ENCODE measurements around the gene TBC1D2B.
A peak's percentile ranks its signal among the peaks of the same experiment; 100 is the strongest.
"Not testable (repeated sequence)": the region's sequence is repeated elsewhere in the genome, so short reads cannot be mapped to it uniquely, and the experiment has no call there.

The TBC1D2B gene

GRCh38 chr15:77971875-77972274, 105.6 kb downstream of the TBC1D2B start:
- DNase-seq: not testable (repeated sequence)

DNA sequence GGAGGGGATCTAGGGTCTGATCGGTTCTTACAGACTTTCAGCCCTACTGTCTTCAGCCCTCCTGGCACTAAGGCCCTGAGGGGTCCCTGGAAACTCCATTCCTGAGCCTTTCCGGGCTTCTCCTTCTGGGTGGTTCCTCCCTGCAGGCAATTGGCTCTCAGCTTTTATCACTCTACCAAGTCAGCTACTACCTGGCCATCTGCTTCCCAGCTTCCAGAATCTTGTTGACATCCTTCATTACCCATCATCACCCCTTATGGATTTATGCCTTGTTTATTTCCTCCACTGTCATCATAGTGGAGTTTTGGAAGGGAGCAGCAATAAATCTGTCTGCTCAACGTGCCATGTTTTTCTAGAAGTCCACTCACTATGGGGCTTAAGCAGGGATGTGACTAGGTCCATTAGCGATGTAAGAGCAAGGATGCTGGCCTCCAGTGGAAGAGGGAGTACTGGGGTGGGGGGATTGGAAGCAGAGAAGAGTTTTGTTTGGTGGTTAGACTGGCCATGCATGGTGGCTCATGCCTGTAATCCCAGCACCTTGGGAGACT, 106.6 kb downstream of the TBC1D2B start:
- not testable (repeated sequence) for DNase-seq

- DNase-seq: no peak
These were observed 108.5 kb downstream of the TBC1D2B start for GRCh38 chr15:77969055-77969454.

DNA sequence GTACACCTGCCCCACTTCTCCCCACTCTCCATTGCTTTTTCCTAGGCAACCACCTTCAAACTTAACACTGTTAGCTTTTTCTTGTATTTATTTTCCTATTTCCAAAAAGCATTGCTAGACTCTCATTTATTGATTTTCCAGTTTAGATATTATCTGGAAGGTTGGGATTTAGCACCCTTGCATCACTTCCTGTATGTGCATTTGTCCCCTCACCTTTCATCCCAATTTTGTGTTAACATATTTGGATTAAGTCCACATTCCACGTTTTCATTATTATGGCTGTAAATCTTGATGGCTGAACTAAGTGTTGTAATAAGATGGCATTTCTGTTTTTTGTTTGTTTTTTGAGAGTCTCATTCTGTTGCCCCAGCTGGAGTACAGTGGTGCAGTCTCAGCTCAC, 109.7 kb downstream of the TBC1D2B start:
- DNase-seq: no peak

GRCh38 chr15:77967235-77967615, 110.3 kb downstream of the TBC1D2B start:
- DNase-seq: not testable (repeated sequence)

GRCh38 chr15:77966540-77967234, 110.8 kb downstream of the TBC1D2B start:
- DNase-seq: peak; percentile 58

DNA sequence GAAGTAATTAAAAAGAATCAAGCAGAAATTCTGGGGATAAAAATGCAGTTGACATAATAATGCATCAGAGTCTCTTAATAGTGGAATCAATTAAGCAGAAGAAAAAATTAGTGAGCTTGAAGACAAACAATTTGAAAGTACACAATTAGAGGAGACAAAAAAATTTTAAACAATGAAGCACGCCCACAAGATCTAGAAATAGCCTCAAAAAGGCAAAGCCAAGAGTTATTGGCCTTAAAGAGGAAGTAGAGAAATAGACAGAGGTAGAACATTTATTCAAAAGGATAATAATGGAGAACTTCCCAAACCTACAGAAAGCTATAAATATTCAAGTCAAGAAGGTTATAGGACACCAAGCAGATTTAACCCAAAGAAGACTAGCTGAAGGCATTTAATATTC, 113.3 kb downstream of the TBC1D2B start:
- DNase-seq: no peak

DNA sequence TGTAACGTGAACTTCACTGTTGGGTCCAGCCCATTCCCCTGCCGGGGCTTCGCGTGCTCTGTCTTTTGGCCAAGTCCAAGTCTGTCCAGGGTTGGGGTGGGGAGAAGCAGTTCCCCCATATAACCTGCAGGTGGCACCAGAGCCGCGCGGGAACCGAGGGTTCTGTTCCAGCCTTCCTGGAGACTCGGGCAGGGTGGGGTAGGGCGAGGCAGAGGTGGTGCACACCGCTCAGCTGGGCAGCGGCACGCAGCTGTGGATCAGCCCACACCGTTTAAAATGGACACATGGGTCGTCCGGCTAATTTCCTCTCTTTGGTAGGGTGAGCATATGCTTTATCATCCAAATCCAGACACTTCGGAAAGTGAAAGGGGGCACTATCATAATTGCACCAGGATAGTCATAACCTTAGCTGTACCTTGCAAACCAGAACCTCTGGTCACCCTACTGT, 118.1 kb downstream of the TBC1D2B start:
- DNase-seq: peak; percentile 70

GRCh38 chr15:77958716-77959431, 118.6 kb downstream of the TBC1D2B start:
- DNase-seq: not testable (repeated sequence)

DNA sequence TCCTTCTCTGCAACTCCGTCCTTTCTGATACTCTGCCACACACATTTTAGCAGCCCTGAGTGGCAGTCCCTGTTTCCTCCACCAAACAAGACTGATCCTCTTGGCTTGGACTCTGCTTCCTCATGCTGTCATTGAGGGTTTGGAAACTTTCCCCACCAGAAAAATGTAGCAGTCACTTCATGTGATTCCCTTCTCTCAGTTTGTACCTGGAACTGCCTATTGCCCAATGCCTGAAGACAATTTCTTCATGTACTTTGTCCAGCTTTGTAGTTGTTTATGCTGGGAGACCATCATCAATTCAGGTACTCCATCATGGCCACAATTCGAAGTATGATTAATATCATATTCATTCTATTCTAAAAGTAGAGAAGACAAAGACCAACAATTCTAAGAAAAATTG, 119.5 kb downstream of the TBC1D2B start:
- DNase-seq: not testable (repeated sequence)

DNA sequence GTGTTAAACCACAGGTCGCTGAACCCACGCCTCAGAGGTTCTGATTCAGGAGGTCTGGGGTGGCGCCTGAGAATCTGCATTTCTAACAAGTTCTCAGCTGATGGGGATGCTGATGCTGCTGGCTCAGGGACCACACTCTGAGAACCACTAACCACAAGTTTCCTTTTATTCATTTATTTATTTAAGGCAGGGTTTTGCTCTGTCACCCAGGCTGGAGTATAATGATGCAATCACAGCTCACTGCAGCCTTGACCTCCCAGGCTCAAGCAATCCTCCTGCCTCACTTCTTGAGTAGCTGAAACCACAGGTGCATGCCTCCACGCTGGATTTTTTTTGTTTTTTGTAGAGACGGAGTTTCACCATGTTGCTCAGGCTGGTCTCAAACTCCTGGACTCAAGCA, 123.6 kb downstream of the TBC1D2B start:
- peak; percentile 73 for DNase-seq

GRCh38 chr15:77952928-77953446, 124.5 kb downstream of the TBC1D2B start:
- not testable (repeated sequence) for DNase-seq

GRCh38 chr15:77951105-77951786, 126.3 kb downstream of the TBC1D2B start:
- not testable (repeated sequence) for DNase-seq

DNA sequence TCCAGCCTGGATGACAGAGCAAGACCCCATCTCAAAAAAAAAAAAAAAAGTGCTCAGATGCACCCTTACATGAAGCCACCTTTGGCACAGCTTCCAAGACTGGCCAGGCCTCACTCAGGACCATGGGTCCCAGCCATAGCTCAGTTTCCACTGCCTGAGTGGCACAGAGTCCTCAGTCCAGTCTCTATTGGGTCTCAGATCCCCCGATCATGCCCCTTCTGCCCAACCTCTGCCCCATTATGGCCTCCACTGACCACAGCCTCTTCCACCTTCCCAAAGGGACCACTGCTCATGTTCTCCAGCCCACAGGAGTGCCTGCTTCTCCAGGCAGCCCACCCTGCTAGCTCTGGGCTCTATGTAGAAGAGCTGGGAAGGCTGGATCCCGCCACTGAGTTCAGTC, 127.0 kb downstream of the TBC1D2B start:
- not testable (repeated sequence) for DNase-seq

DNA sequence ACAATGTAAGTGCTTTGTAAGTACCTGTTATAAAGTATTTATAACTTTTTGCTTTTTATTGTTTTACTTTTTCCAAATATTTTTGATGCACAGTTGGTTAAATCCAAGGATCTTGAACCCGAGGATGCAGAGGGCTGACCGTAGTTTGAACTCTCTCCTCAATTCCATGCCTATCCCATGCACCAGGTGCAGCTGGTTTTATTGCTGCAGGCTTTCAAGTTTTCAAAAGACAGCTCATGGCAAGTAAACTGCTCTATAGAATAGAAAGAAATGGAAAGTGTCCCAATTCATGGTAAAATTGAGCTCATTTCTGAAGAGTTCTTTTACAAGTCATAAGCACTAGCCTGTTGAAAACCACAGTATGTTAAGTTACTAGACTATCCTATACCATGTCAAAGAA, 131.9 kb downstream of the TBC1D2B start:
- DNase-seq: no peak

Measured in fibroblast of skin of scalp (primary cell).